Measurements from ENCODE around the gene NSMF. TPM values are rescaled to one million over a fixed set of nuclear protein-coding genes. Genes with fewer than 3 reads are reported as not detected.
"Not testable (repeated sequence)": the region's sequence is repeated elsewhere in the genome, so short reads cannot be mapped to it uniquely, and the experiment has no call there.

NSMF gene
- total RNA-seq, 1 donor from 2014 or later, result 67.8 TPM

DNA sequence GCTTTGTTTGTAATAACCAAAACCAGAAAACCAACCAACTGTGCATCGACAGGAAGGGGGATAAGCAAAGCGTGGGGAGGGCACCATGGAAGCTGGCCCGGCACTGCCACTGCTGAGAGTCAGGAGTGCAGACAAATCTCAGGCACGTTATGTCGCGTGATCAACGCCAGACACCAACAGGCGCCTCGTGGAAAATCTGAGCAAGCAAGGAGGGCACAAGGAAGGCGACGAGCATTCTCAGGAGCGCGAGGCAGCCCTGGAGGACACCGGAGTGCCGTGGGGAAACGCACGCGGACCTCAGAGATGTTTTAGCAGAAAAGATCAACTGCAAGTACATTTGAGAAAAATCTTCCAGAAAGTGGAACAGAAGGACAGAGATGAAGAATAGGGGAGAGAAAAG lies 15.1 kb upstream of the NSMF start:
- Mint-ChIP-seq H3K27me3 (no peaks in the 10 kb centered on the region), H3K27ac (no peak overlapping the region), H3K9me3 (peaks cover 8% of the 10 kb centered on the region), H3K4me1 (ENCODE audit: unreplicated experiment) (peaks cover under 1% of the 10 kb centered on the region), H3K4me3 (no peak overlapping the region), H3K36me3 (peaks cover 5% of the 10 kb centered on the region)
- TF ChIP-seq, protein P1, sequence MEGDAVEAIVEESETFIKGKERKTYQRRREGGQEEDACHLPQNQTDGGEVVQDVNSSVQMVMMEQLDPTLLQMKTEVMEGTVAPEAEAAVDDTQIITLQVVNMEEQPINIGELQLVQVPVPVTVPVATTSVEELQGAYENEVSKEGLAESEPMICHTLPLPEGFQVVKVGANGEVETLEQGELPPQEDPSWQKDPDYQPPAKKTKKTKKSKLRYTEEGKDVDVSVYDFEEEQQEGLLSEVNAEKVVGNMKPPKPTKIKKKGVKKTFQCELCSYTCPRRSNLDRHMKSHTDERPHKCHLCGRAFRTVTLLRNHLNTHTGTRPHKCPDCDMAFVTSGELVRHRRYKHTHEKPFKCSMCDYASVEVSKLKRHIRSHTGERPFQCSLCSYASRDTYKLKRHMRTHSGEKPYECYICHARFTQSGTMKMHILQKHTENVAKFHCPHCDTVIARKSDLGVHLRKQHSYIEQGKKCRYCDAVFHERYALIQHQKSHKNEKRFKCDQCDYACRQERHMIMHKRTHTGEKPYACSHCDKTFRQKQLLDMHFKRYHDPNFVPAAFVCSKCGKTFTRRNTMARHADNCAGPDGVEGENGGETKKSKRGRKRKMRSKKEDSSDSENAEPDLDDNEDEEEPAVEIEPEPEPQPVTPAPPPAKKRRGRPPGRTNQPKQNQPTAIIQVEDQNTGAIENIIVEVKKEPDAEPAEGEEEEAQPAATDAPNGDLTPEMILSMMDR (conservative IDR thresholded peaks at IDR 0.05), result no peak
- no peak for DNase-seq (ENCODE audit: extremely low spot score, unreplicated experiment)

DNA sequence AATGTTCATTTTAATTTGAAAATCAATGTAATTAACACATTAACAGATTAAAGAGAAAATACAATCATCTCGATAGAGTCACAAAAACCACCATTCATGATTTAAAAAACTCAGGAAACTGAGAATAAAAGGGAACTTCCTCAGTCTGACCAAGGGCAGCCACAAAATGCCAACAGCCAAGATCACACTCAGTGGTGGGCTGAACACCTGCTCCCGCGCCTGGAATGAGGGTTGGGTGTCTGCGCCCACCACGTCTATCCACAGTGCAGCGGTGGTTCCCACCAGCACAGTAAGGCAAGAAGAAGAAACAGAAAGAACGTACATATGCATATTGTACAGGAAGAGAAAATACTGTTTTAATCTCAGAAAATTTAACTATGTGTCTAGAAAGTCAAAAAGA lies 11.7 kb upstream of the NSMF start:
- no peak overlapping the region for H3K4me3 Mint-ChIP-seq
- no peak for DNase-seq (ENCODE audit: extremely low spot score, unreplicated experiment)
- no peak overlapping the region for H3K27ac Mint-ChIP-seq
- TF ChIP-seq, protein P1 (conservative IDR thresholded peaks at IDR 0.05), result no peak
- H3K4me1 Mint-ChIP-seq (ENCODE audit: unreplicated experiment), result no peaks in the 10 kb centered on the region
- peaks cover 3% of the 10 kb centered on the region for H3K9me3 Mint-ChIP-seq
- peaks cover 4% of the 10 kb centered on the region for H3K27me3 Mint-ChIP-seq
- H3K36me3 Mint-ChIP-seq, result peaks cover 2% of the 10 kb centered on the region

DNA sequence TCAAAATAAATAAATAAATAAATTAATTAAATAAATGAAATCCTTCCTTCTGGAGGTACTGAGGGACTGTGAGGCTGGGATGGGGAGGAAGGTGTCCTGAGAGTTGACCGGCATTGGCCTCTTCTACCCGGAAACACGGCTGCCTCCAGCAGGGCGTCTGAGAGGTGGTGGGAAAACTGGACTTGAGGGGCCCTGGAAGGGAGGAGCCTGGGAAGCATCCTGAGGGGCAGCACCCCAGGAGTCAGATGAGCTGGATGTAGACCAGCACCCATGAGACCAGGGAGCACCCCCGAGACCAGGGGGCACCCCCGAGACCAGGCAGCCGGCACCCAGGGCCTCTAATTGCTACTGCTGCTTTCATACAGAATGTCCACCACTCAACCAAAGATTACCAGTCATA lies 8.8 kb upstream of the NSMF start:
- no peaks in the 10 kb centered on the region for H3K4me1 Mint-ChIP-seq (ENCODE audit: unreplicated experiment)
- H3K36me3 Mint-ChIP-seq, result no peaks in the 10 kb centered on the region
- TF ChIP-seq, protein P1 (conservative IDR thresholded peaks at IDR 0.05), result no peak
- no peak overlapping the region for H3K27ac Mint-ChIP-seq
- no peak for DNase-seq (ENCODE audit: extremely low spot score, unreplicated experiment)
- no peaks in the 10 kb centered on the region for H3K9me3 Mint-ChIP-seq
- H3K4me3 Mint-ChIP-seq, result no peak overlapping the region
- peaks cover 6% of the 10 kb centered on the region for H3K27me3 Mint-ChIP-seq

DNA sequence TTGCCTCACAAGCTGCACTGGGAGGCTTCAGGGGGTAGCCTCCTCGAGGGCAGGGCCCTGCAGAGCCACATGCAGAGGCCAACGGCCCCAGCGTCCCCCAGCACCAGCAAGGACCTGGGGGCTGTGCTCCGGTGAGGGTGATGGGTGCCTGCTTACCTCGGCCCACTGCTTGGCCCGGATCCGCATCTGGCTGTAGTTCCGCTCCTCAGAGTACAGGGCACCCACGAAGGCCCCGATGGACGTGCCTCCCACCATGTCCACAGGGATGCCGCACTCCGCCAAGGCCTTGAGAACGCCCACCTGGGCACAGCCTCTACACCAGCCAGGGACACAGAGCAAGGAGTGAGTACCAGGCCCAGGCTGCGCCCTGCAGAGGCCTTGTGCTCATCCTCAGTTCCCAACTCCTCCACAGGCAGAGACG lies 8.0 kb upstream of the NSMF start:
- no peak overlapping the region for H3K4me3 Mint-ChIP-seq

DNA sequence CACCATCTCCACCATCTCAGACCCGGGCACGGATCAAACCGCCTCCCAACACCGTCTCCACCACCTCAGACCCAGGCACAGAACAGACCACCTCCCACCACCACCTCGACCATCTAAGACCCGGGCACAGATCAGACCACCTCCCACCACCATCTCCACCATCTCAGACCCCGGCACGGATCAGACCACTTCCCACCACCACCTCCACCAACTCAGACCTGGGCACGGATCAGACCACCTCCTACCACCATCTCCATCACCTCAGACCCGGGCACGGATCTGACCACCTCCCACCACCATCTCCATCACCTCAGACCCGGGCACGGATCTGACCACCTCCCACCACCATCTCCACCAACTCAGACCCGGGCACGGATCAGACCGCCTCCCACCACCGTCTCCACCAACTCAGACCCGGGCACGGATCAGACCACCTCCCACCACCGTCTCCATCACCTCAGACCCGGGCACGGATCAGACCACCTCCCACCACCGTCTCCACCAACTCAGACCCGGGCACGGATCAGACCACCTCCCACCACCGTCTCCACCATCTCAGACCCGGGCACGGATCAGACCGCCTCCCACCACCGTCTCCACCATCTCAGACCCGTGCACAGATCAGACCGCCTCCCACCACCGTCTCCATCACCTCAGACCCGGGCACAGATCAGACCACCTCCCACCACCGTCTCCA lies 7.4 kb upstream of the NSMF start:
- not testable (repeated sequence) for H3K36me3 Mint-ChIP-seq; H3K4me1 Mint-ChIP-seq (ENCODE audit: unreplicated experiment); DNase-seq (ENCODE audit: extremely low spot score, unreplicated experiment); H3K4me3 Mint-ChIP-seq; H3K9me3 Mint-ChIP-seq; H3K27me3 Mint-ChIP-seq
- H3K27ac Mint-ChIP-seq, result peak overlapping the region; percentile 48

More for the DNA sequence above, 8.0 kb upstream of the NSMF start:
- DNase-seq (ENCODE audit: extremely low spot score, unreplicated experiment), result no peak
- TF ChIP-seq, protein P1 (conservative IDR thresholded peaks at IDR 0.05), result no peak
- peaks cover 8% of the 10 kb centered on the region for H3K27me3 Mint-ChIP-seq
- H3K9me3 Mint-ChIP-seq, result no peaks in the 10 kb centered on the region
- no peaks in the 10 kb centered on the region for H3K4me1 Mint-ChIP-seq (ENCODE audit: unreplicated experiment)
- H3K27ac Mint-ChIP-seq, result no peak overlapping the region
- no peaks in the 10 kb centered on the region for H3K36me3 Mint-ChIP-seq

DNA sequence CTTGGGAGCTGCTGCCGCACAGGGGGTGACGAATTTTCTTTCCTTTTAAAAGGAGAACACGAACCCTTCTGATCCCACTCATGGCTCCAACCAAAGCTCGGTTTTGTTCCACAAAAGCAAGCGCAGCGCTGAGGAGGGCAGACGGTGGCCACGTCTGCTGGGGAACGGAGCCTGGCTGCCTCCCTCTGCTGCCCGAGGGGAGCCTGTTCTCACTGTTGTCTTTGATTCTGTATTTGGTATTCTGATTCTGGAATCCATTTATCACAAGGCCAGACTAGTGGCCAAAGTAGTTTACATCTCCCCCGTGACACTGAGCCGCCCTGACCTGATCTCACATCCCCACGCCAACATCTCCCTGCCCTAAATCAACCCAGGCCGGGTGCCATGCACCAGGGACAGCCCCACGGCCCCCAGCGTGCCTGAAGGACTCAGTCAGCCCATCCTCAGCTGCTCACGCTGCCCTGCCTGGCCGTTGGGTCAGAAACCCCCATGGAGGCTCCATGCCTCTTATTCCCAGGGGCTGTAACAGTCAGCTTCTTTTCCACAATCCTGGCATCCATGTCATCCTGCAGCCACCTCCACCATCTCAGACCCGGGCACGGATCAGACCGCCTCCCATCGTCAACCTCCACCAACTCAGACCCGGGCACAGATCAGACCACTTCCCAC lies 6.7 kb upstream of the NSMF start:
- Mint-ChIP-seq H3K4me1 (ENCODE audit: unreplicated experiment) (no peaks in the 10 kb centered on the region), H3K27me3 (peaks cover 8% of the 10 kb centered on the region), H3K27ac (peak overlapping the region; percentile 48), H3K9me3 (no peaks in the 10 kb centered on the region), H3K4me3 (no peak overlapping the region), H3K36me3 (no peaks in the 10 kb centered on the region)
- DNase-seq (ENCODE audit: extremely low spot score, unreplicated experiment), result no peak
- TF ChIP-seq, protein P1 (conservative IDR thresholded peaks at IDR 0.05), result no peak
